NCI-H226 (cell line): Measurements from ENCODE around the gene TET3.

Experiments
- DNase-seq: peaks from one replicate; pipeline ENCODE4 v3.0.0-alpha.2; 2015

Gene TET3

DNA sequence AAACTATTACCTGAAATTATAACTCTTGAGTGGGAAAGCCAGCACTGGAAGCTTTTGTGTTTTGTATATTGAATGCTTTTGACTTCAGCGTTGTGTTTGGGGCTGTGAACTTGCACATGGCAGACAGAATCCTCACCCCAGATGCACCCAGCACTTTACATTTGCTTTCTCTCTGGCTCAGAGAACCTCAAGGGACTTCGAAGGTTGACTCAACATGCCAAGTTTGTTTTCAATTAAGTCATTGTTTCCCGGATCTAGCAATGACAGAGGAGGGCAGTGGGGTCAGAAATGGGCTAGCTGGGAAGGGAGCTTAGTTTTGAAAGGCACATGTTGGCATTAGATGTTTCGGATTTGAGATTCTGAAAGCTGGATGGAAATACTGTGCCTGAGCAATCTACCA lies 22.4 kb downstream of the TET3 start:
- DNase-seq = no peak

- DNase-seq = no peak
Observed at GRCh38 chr2:74007711-74008110, 23.0 kb downstream of the TET3 start.

DNA sequence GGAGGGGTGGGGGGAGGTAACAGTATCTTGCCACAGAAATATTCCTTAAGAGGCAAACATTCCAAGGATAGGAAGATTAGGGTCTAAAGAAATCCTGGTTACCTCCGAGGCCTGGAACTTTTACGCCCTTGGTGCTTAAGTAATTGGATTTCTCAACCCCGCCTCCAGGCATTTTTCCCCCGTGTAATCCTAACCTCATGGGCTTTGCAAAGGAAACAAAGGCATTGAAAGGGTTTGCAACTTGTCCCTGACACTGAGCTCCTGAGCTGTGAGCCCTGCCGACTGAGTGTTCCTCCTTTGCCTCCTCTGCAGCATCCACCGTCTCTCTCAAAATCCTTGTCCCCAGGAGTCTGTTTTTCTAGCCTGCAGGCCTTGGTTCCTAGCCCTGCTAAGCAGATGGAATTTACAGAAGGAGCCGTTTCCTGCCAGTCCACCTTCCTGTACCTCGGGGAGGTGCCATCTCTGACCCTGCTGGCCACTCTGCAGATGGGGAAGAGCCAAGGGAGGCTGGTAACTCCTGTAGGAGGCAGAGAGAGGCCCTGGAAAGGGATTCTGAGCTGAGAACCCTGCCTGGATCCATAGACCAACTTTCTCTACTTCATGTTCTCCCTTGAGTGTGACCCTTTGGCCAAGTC lies 24.2 kb downstream of the TET3 start:
- DNase-seq = peak; percentile 12

- DNase-seq = no peak
Observed at GRCh38 chr2:74009577-74009976, 24.9 kb downstream of the TET3 start.

GRCh38 chr2:74010087-74010541 lies 25.4 kb downstream of the TET3 start:
- no peak for DNase-seq

DNA sequence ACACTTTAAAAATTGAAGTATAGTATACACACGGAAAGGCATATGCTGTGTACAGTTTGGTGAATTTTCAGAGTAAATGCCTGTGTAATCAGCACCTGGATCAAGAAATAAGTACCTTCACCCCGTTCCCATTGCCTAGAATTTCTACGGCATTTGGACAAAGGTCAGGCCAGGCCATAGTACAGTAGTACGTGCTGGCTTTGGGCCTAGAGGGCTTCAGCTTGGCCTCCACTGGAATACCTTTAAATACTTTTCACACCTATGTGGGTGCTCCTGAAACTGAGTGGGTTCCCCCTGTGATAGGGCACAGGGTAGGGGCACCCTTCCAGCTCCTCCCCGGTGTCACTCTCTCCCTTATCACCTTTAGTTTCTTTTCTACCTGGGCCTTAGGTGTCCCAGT lies 26.5 kb downstream of the TET3 start:
- no peak for DNase-seq

DNA sequence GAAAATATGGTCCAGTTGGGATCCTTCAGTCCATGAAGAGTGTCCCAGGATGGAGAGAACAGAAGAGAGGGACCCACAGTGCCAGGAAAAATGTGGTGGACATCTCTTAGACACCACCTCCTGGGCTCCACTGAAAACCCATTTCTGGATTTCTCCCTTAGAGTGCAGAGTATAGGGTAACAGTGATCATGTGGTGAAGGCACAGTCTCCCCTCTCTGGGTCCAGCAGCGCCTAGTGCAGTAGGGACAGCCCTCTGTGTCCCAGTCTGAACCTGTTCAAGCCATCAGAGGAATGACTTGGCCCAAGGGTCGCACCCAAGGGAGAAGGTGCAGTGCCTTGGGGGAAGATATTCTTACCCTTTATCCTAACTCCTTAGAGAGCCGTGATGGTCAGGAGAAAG lies 30.1 kb downstream of the TET3 start:
- DNase-seq = no peak

DNA sequence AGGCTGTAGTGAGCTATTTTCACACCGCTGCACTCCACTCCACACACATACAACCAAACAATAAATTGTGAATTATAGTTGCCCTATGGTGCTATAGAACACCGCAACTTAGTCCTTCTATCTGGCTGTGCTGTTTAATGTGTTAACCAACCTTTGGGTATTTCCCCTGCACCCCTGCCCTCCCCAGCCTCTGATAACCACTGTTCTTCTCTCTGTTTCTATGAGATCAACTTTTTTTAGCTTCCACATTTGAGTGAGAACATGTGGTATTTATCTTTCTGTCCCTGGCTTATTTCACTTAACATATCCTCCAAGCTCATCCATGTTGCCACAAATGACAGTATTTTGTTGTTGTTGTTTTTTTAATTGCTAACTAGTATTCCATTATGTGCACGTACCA lies 32.5 kb downstream of the TET3 start:
- no peak for DNase-seq

DNA sequence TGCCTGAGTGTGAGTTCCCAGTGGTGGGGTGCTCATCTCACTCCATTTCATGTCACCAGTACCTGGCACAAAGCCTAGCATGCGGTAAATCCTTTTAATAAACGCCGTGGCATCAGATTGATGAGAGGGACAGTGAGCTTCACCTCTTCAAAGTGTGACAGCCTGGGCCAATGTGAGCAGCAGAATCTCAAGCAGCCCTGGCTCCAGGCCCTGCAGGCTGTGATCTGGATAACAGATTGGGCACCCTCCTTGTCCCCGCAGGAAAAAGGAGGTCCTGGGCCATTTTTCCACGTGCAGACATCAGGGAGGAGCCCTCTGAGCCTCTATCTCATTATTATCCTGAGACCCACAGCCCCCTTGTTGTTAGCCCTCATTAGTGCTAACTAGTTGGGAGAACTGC lies 34.8 kb downstream of the TET3 start:
- DNase-seq = no peak

DNA sequence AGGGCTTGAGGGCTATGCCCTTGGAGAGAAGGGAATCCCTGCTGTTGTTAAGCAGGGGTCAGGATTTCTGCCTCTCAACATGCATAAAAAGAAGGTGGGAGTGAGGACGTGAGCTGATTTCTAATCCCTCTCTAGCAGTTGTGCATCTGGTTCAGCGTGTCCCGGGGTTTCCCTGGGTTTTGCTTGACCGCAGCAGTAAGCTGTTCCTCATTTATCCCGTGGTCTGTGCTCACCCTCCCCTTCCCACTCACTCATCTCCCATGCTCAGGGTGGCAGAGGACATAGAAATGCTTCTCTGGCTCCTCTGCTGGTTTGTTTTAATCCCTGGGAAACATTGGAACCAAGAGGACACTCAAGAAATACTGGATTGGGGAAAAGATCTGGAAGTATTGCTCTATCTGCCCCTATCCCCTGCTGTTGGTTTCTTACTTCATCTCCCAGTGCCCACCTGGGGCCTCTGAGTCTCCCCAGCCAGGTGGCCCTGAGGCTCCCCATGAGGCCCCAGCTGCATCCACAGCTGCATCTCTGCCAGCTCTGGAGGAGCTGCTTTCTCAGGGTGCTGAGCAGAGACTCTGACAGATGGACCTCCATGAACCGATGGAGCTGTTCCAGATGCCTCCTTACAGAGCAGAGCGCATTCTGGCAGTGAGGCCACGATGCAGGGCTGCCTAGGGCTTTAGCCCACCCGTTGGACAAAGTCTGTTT lies 36.1 kb downstream of the TET3 start:
- no peak for DNase-seq

- no peak for DNase-seq
Observed at GRCh38 chr2:74021407-74021755, 36.7 kb downstream of the TET3 start.

DNA sequence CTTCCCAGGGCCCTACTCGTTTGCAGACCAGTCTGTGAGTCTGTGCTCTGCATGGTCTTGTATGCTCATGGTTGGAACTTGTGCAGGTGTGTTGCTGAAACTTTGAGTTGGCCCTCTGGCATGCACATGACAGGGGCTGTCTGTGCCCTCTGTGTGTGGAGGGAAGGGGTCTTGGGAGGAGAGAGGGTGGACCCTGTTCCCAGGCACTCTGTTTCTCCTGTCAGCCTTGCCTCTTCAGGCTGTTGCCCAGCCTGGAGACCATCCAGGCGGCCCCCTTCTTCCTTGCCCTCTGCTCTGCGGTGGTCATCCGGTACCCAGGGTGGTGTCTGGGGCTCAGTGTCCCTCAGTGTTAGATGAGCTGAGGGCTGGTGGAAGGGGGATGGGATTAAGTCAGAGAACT lies 39.5 kb downstream of the TET3 start:
- no peak for DNase-seq

DNA sequence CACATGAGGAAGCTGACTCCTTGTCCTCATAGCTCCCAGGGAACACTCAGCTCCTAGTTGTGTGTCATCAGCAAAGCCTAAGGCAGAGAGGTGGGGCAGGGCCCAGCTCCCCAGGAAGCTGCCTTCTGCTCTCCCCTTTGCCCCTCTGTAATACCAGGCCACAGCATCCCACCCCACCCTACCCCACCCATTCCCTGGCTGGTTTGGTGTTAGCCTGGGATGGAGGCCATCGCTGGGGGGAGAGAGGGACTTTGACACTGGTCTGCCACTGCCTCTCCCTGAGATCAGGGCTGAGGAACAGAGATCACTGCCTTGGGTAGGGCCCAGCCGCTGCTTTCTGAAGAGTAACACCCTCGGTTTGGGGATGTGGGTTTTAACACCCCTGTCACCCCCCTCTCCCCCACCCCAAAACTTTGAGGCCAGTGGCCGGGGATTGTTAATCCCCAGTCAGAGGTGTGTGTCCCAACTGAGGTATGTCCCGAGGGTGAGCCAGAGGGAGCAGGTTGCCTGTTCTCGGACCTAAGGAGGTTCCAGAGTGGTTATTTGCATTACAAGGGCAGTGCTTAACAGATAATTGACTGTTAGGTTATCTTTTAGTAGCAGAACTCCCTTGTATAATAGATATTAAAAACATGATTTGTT lies 41.4 kb downstream of the TET3 start:
- DNase-seq = no peak

DNA sequence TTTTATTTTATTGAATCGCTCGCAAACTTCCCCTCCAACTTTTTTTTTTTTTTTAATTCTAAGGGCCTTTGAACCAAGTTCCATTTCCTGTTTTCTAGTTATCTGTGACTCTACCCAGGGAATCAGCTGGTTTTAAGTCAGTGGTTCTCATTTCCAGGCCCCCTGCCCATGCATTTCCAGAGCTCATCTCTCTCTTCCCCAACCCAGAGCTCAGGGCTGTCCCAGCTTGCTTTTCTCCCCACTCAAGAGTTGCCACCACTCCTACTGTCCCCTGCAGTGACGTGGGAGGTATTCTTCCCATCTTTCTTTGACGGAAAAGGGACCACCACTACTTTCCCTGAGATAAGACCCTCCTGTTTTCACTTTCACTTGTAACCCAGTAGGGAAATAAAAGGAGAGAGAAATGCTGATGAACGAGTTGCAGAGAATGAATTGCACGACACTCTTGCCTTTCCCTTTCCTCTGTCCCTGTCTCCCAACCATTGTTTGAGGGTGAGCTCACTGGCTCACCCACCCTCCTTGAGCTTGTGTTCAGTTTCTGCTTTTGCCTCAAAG lies 42.1 kb downstream of the TET3 start:
- no peak for DNase-seq

- DNase-seq = no peak
Observed at GRCh38 chr2:74027496-74027895, 42.8 kb downstream of the TET3 start.

DNA sequence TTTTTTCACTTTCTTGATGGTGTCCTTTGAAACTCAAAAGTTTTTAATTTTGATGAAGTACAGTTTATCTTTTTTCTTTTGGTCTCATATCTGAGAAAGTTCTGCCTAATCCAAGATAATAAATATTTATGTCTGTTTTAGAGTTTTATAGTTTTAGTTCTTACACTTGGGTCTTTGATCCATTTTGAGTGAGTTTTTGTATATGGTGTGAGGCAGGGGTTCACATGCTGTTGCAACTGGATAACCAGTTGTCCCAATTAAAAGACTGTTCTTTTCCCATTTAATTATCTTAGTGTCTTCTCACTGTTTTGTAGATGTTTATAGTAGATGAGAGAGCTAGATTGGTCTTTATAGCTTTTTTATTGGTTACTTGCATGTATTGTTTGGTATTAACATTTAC lies 43.6 kb downstream of the TET3 start:
- no peak for DNase-seq

- no peak for DNase-seq
Observed at GRCh38 chr2:74028741-74029140, 44.0 kb downstream of the TET3 start.

DNA sequence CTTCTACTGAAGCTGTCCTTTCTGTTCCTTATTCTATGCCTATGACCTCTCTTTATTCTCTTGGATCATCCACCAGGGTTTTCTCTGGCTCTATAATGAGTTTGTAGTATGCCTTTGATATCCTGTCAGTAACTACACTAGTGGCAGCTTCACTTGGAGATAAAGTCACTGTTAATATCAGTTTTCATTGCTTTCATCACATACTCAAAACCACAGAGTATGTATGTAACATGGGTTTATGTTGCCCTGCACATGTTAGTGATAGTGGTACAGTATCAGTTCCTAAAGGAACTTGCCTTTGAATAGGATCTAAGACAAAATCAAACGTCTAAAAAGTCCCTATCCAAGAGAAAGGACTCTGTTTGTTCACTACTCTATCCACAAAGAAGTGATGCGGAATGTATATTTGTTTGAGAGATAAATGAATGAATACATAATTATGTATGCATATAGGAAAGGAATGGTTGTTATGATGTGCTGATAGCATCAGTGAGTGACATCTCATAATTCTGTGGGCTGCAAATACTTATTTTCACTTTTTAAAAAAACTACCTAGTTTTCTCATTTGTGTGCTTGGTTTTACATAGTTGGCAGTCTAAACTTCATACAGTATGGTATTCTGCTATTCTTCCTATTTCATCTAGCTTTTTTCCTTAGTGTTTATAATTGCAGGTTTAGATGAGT lies 45.1 kb downstream of the TET3 start:
- DNase-seq = no peak

DNA sequence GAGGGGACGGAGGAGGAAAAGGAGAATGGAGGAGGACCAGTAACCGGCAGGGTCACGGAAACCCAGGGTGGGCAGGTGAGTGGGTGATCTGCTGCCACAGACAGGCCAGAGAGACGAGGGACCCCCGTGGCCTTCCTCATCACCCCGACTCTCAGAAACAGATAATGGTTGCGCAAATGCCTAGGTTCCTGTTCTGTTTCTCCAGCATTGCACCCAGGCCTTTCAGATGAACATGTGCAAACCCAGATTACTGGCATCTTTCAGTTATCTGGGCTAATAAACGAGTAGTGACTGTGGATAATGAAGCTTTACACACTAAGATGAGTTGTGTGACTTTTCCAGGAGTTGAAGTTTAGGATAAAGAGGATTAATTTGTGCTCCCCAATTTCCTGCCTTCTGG lies 46.5 kb downstream of the TET3 start:
- DNase-seq = no peak

DNA sequence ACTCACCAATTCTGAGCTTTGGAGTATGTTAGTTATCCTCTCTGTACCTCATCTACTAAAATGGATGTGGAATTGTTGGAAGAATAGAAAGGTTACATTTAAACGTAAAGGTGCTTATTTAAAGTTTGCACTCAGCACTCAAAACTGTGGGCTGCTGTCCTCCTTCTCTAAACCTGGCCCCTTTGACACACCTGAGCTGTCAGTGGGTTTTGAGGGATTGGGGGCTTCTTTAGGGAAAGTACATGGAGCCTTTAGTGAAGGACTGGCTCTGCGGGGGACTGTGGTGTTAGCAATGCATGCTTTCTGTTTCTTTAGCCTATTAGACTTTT lies 47.2 kb downstream of the TET3 start:
- DNase-seq = no peak

GRCh38 chr2:74033375-74033774 lies 48.7 kb downstream of the TET3 start:
- DNase-seq = no peak
